Endodermal cell (in vitro differentiated cells): ENCODE results near the gene CBL. TPM values are rescaled to one million over a fixed set of nuclear protein-coding genes. Genes with fewer than 3 reads are reported as not detected.
A peak's percentile ranks its signal among the peaks of the same experiment; 100 is the strongest.

ENCODE experiments used
- DNase-seq: peaks from one replicate; pipeline ENCODE4 v3.0.0-alpha.2; 2017
- H3K27ac ChIP-seq: 2 replicates; pipeline ENCODE4 v1.5.1; 2013; ENCODE audit warnings: mild to moderate bottlenecking, low read depth, low read length, moderate library complexity
- H3K27me3 ChIP-seq: 2 replicates; pipeline ENCODE4 v1.6.1; 2013; ENCODE audit warnings: mild to moderate bottlenecking, low read length, moderate library complexity; ENCODE audit not compliant: insufficient read depth, control insufficient read depth, poor library complexity, severe bottlenecking
- H3K36me3 ChIP-seq: 2 replicates; pipeline ENCODE4 v1.7.0; 2013; ENCODE audit warnings: mild to moderate bottlenecking, low read length, moderate library complexity; ENCODE audit not compliant: control insufficient read depth, insufficient read depth
- H3K4me1 ChIP-seq: one replicate; pipeline ENCODE4 v1.7.0; 2013; ENCODE audit warnings: low read length; ENCODE audit not compliant: control insufficient read depth, insufficient read depth
- H3K4me3 ChIP-seq: 2 replicates; pipeline ENCODE4 v1.5.1; 2013; ENCODE audit warnings: mild to moderate bottlenecking, low read length, moderate library complexity
- H3K9ac ChIP-seq: 2 replicates; pipeline ENCODE4 v1.6.1; 2013; ENCODE audit warnings: mild to moderate bottlenecking, low read length, moderate library complexity; ENCODE audit not compliant: poor library complexity, severe bottlenecking; ENCODE audit errors: extremely low read depth
- H3K9me3 ChIP-seq: 2 replicates; pipeline ENCODE4 v1.6.1; 2013; ENCODE audit warnings: mild to moderate bottlenecking, low read length, moderate library complexity; ENCODE audit not compliant: control insufficient read depth
- H3K27ac Mint-ChIP-seq: 2 replicates; pipeline ENCODE4 v1.8.0; 2020; ENCODE audit warnings: mixed read lengths
- H3K27me3 Mint-ChIP-seq: 2 replicates; pipeline ENCODE4 v1.8.0; 2021; ENCODE audit warnings: mild to moderate bottlenecking, mixed read lengths; ENCODE audit not compliant: insufficient read depth
- H3K36me3 Mint-ChIP-seq: 2 replicates; pipeline ENCODE4 v1.8.0; 2020; ENCODE audit warnings: low read depth, mixed read lengths
- H3K4me1 Mint-ChIP-seq: 2 replicates; pipeline ENCODE4 v1.8.0; 2020; ENCODE audit warnings: mixed read lengths
- H3K4me3 Mint-ChIP-seq: 2 replicates; pipeline ENCODE4 v1.8.0; 2020; ENCODE audit warnings: mild to moderate bottlenecking, moderate library complexity, mixed read lengths
- H3K9me3 Mint-ChIP-seq: 2 replicates; pipeline ENCODE4 v1.8.0; 2020; ENCODE audit warnings: mild to moderate bottlenecking, mixed read lengths
- CTCF ChIP-seq: fragments of 200-600 bp; sonication (generic); conservative IDR thresholded peaks from 2 replicates; pipeline ENCODE4 v1.5.0; 2021; ENCODE audit warnings: antibody characterized with exemption, mild to moderate bottlenecking
- WGBS, 2 experiments: methylation state at CpG; one replicate each; pipeline versions ENCODE4 v1.1.5 to v1.1.7; 2013; ENCODE audit warnings: missing lambda C conversion rate in 2 of 2, mixed read lengths in 1 of 2; ENCODE audit not compliant: insufficient coverage in 1 of 2, insufficient read length in 1 of 2; 5-methylcytosine and 5-hydroxymethylcytosine counted together
- total RNA-seq, 2 donors: library from RNA; stranded (reverse); fragmentation: NEBNext Ultra II Directional in 1 of 2; extraction: Animal tissue kit (Norgen Biotek cat#: 25700) in 1 of 2; gene quantifications; 2 replicates in 1 of 2; 3 replicates in 1 of 2; pipeline ENCODE4 v1.2.1, GENCODE V29; 2021

Gene CBL
- total RNA-seq, 2 donors from 2014 or later, result 40.3 to 52.7 TPM

DNA sequence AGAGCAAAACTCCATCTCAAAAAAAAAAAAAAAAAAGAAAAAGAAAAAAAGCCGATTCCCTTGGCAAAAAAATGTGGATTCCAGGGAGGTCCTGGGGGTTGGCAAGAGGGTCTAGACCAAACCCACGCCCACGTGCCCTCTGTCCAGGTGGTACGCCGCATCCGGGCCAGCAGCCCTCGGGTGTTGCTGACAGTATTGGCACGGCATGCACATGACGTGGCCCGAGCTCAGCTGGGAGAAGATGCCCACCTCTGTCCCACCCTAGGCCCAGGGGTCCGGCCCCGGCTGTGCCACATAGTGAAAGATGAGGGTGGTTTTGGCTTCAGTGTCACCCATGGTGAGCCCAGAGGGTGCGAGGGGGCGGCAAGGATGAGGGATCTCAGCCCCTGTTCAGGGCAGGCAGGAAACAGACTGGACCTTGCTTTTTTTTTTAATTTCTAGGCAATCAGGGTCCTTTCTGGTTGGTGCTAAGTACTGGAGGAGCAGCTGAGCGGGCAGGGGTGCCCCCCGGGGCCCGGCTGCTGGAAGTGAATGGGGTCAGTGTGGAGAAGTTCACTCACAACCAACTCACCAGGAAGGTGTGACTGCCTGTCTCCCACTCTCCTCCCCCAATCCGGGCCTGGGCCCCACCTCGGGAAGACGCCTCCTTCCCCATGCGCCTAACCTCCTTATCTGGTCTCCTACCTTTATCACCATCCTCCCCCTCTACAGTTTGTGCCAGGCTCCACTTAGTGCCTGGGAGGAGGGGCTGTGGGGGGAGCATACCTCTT is 18.8 kb upstream of the CBL start:
- TF ChIP-seq CTCF, result no peak
- Histone ChIP-seq H3K27me3 (no peaks in the 10 kb centered on the region), H3K9me3 (no peaks in the 10 kb centered on the region), H3K9ac (no peak overlapping the region), H3K36me3 (no peaks in the 10 kb centered on the region), H3K4me1 (no peaks in the 10 kb centered on the region), H3K4me3 (no peak overlapping the region), H3K27ac (no peak overlapping the region)
- Mint-ChIP-seq H3K27ac (no peak overlapping the region), H3K27me3 (peaks cover 4% of the 10 kb centered on the region), H3K9me3 (no peaks in the 10 kb centered on the region), H3K4me3 (no peak overlapping the region), H3K36me3 (peaks cover 7% of the 10 kb centered on the region), H3K4me1 (peaks cover 12% of the 10 kb centered on the region)
- peak; percentile 50 for DNase-seq
- WGBS, 2 experiments, result 85 to 97% methylated on average over 13 to 21 of the region's 21 CpGs

GRCh38 chr11:119188067-119188466 is 18.1 kb upstream of the CBL start:
- Mint-ChIP-seq H3K27ac (no peak overlapping the region), H3K9me3 (no peaks in the 10 kb centered on the region), H3K36me3 (peaks cover 2% of the 10 kb centered on the region), H3K27me3 (peaks cover 4% of the 10 kb centered on the region), H3K4me3 (no peak overlapping the region), H3K4me1 (peaks cover 12% of the 10 kb centered on the region)
- H3K36me3 ChIP-seq, result no peaks in the 10 kb centered on the region
- H3K9ac ChIP-seq, result no peak overlapping the region
- TF ChIP-seq CTCF, result no peak
- no peaks in the 10 kb centered on the region for H3K27me3 ChIP-seq
- WGBS, 2 experiments, result 93 to 94% methylated on average over 3 to 11 of the region's 11 CpGs
- H3K4me3 ChIP-seq, result no peak overlapping the region
- peak; percentile 38 for DNase-seq
- H3K4me1 ChIP-seq, result no peaks in the 10 kb centered on the region
- H3K9me3 ChIP-seq, result no peaks in the 10 kb centered on the region
- no peak overlapping the region for H3K27ac ChIP-seq

- Mint-ChIP-seq H3K27ac (peak overlapping the region; percentile 24), H3K9me3 (no peaks in the 10 kb centered on the region), H3K4me3 (no peak overlapping the region), H3K4me1 (peaks cover 12% of the 10 kb centered on the region), H3K36me3 (no peaks in the 10 kb centered on the region), H3K27me3 (peaks cover 4% of the 10 kb centered on the region)
- Histone ChIP-seq H3K4me1 (no peaks in the 10 kb centered on the region), H3K27ac (no peak overlapping the region), H3K9ac (no peak overlapping the region), H3K9me3 (no peaks in the 10 kb centered on the region), H3K4me3 (no peak overlapping the region), H3K36me3 (no peaks in the 10 kb centered on the region), H3K27me3 (no peaks in the 10 kb centered on the region)
- TF ChIP-seq CTCF, result no peak
- DNase-seq, result no peak
- WGBS, 2 experiments, result 93 to 94% methylated on average over 4 to 8 of the region's 8 CpGs
Observed at GRCh38 chr11:119188887-119189286, 17.3 kb upstream of the CBL start.
